GM23338 (cell line): ENCODE measurements around the gene SLC35B1. TPM values are rescaled to one million over a fixed set of nuclear protein-coding genes. Genes with fewer than 3 reads are reported as not detected.

Experiments used
- ATAC-seq: fragments of 200-7000 bp; cut with Tn5 transposase; 3 replicates; pipeline ENCODE4 v1.9.1; 2020
- DNase-seq: peaks from one replicate; pipeline ENCODE4 v3.0.0-alpha.2; 2015; ENCODE audit warnings: low spot score
- H2AFZ ChIP-seq: fragments of 200-600 bp; sonication (generic); 2 replicates; pipeline ENCODE4 v1.8.0; 2016; ENCODE audit warnings: antibody characterized with exemption, mild to moderate bottlenecking, moderate library complexity
- H3F3A ChIP-seq: fragments of 200-600 bp; sonication (generic); replicated peaks from 2 replicates; pipeline ENCODE4 v1.8.0; 2017; ENCODE audit warnings: antibody characterized with exemption, mixed run types, low read depth
- H3K27ac ChIP-seq: fragments of 200-600 bp; sonication (generic); 2 replicates; pipeline ENCODE4 v1.6.1; 2016; ENCODE audit warnings: low read depth
- H3K27me3 ChIP-seq: fragments of 200-600 bp; sonication (generic); 2 replicates; pipeline ENCODE4 v1.8.0; 2016; ENCODE audit warnings: mild to moderate bottlenecking, mixed run types, moderate library complexity; ENCODE audit not compliant: insufficient read depth
- H3K36me3 ChIP-seq: fragments of 200-600 bp; sonication (generic); 2 replicates; pipeline ENCODE4 v1.8.0; 2016; ENCODE audit warnings: mild to moderate bottlenecking; ENCODE audit not compliant: insufficient read depth
- H3K4me1 ChIP-seq: fragments of 200-600 bp; sonication (generic); 2 replicates; pipeline ENCODE4 v1.8.0; 2016; ENCODE audit warnings: mild to moderate bottlenecking, moderate library complexity; ENCODE audit not compliant: insufficient read depth
- H3K4me2 ChIP-seq: fragments of 200-600 bp; sonication (generic); 2 replicates; pipeline ENCODE4 v1.7.1; 2017; ENCODE audit warnings: mixed run types
- H3K4me3 ChIP-seq: fragments of 200-600 bp; sonication (generic); 2 replicates; pipeline ENCODE4 v1.6.1; 2016; ENCODE audit warnings: mixed run types
- H3K79me2 ChIP-seq: fragments of 200-600 bp; sonication (generic); replicated peaks from 2 replicates; pipeline ENCODE4 v1.8.0; 2017; ENCODE audit warnings: mild to moderate bottlenecking; ENCODE audit not compliant: insufficient read depth
- H3K9me2 ChIP-seq: fragments of 200-600 bp; sonication (generic); 2 replicates; pipeline ENCODE4 v1.8.0; 2017; ENCODE audit not compliant: insufficient read depth
- H4K20me1 ChIP-seq: fragments of 200-600 bp; sonication (generic); replicated peaks from 2 replicates; pipeline ENCODE4 v1.8.0; 2017; ENCODE audit warnings: mild to moderate bottlenecking; ENCODE audit not compliant: insufficient read depth
- H3K27ac Mint-ChIP-seq: 2 replicates; pipeline ENCODE4 v1.8.0; 2020; ENCODE audit warnings: inconsistent platforms, mild to moderate bottlenecking, moderate library complexity, mixed read lengths
- H3K27me3 Mint-ChIP-seq: 3 replicates; pipeline ENCODE4 v1.8.0; 2022; ENCODE audit warnings: low read depth, mild to moderate bottlenecking, moderate library complexity, mixed read lengths, inconsistent platforms; ENCODE audit not compliant: insufficient read depth, poor library complexity
- H3K36me3 Mint-ChIP-seq: 3 replicates; pipeline ENCODE4 v1.8.0; 2021; ENCODE audit warnings: low read depth, mild to moderate bottlenecking, inconsistent platforms, moderate library complexity, mixed read lengths
- H3K4me1 Mint-ChIP-seq: 3 replicates; pipeline ENCODE4 v1.8.0; 2020; ENCODE audit warnings: mild to moderate bottlenecking, inconsistent platforms, mixed read lengths
- H3K4me3 Mint-ChIP-seq: 3 replicates; pipeline ENCODE4 v1.8.0; 2021; ENCODE audit warnings: moderate library complexity, mild to moderate bottlenecking, inconsistent platforms, mixed read lengths
- H3K9me3 Mint-ChIP-seq: 3 replicates; pipeline ENCODE4 v1.8.0; 2020; ENCODE audit warnings: moderate library complexity, mild to moderate bottlenecking, inconsistent platforms, mixed read lengths
- CTCF ChIP-seq, 2 experiments: fragments of 200-600 bp in 1 of 2; sonication (generic) in 1 of 2; conservative IDR thresholded peaks; 2 replicates each; pipeline versions ENCODE4 v1.5.1 to v1.6.1; 2016 to 2017; ENCODE audit warnings: antibody characterized with exemption in 2 of 2, low read depth in 2 of 2, mild to moderate bottlenecking in 2 of 2, moderate library complexity in 1 of 2
- EZH2 ChIP-seq: fragments of 200-600 bp; sonication (generic); IDR thresholded peaks from one replicate; pipeline ENCODE4 v1.8.0; 2017; ENCODE audit warnings: antibody characterized with exemption, mild to moderate bottlenecking, low read depth; ENCODE audit not compliant: unreplicated experiment
- NANOG ChIP-seq: IDR thresholded peaks from 2 replicates; pipeline ENCODE4 v1.6.1; 2016; ENCODE audit warnings: antibody characterized with exemption, borderline replicate concordance
- POLR2AphosphoS5 ChIP-seq: IDR thresholded peaks from 2 replicates; pipeline ENCODE4 v1.6.1; 2016; ENCODE audit warnings: antibody characterized with exemption, low read depth
- ZNF114 ChIP-seq: fragments of 250-450 bp; sonication (Bioruptor Pico); IDR thresholded peaks from 2 replicates; pipeline ENCODE4 v1.5.0; 2020; ENCODE audit warnings: mild to moderate bottlenecking, moderate library complexity
- ZNF331 ChIP-seq: fragments of 250-450 bp; sonication (Bioruptor Pico); IDR thresholded peaks from 2 replicates; pipeline ENCODE4 v1.5.0; 2020; ENCODE audit warnings: low read depth, mild to moderate bottlenecking, moderate library complexity
- polyA plus RNA-seq: library from polyadenylated mRNA; unstranded; fragments of >200 nt; fragmentation: Nextera tagmentation; extraction: Ambion mirVana; gene quantifications from 2 replicates; pipeline ENCODE4 v1.2.1, GENCODE V29; 2016
- total RNA-seq: library from RNA; depleted of rRNA; stranded (reverse); fragments of >200 nt; shearing (Covaris generic); gene quantifications from 2 replicates; pipeline ENCODE4 v1.2.3, GENCODE V29; 2014
- TF ChIP-seq, protein P1 (sequence below): fragments of 250-450 bp; sonication (Bioruptor Pico); IDR thresholded peaks from 2 replicates; pipeline ENCODE4 v1.5.0; 2020; ENCODE audit warnings: mild to moderate bottlenecking, moderate library complexity

Gene SLC35B1
- total and polyA plus RNA-seq, 2 experiments from 2014 or later, result 56.7 to 58.9 TPM

- DNase-seq (no peak), ATAC-seq (no peak)
These were observed 23.1 kb upstream of the SLC35B1 start for GRCh38 chr17:49730785-49731434.

GRCh38 chr17:49730078-49730784 lies 22.5 kb upstream of the SLC35B1 start:
- DNase-seq, result no peak
- TF ChIP-seq ZNF331 (CRISPR knock-in tag) (no peak), CTCF (conservative IDR thresholded peaks at IDR 0.05; ENCODE audit: low read depth in 2 of 2) (no peak), POLR2AphosphoS5 (no peak), NANOG (no peak), EZH2 (no peak)
- TF ChIP-seq, protein P1, sequence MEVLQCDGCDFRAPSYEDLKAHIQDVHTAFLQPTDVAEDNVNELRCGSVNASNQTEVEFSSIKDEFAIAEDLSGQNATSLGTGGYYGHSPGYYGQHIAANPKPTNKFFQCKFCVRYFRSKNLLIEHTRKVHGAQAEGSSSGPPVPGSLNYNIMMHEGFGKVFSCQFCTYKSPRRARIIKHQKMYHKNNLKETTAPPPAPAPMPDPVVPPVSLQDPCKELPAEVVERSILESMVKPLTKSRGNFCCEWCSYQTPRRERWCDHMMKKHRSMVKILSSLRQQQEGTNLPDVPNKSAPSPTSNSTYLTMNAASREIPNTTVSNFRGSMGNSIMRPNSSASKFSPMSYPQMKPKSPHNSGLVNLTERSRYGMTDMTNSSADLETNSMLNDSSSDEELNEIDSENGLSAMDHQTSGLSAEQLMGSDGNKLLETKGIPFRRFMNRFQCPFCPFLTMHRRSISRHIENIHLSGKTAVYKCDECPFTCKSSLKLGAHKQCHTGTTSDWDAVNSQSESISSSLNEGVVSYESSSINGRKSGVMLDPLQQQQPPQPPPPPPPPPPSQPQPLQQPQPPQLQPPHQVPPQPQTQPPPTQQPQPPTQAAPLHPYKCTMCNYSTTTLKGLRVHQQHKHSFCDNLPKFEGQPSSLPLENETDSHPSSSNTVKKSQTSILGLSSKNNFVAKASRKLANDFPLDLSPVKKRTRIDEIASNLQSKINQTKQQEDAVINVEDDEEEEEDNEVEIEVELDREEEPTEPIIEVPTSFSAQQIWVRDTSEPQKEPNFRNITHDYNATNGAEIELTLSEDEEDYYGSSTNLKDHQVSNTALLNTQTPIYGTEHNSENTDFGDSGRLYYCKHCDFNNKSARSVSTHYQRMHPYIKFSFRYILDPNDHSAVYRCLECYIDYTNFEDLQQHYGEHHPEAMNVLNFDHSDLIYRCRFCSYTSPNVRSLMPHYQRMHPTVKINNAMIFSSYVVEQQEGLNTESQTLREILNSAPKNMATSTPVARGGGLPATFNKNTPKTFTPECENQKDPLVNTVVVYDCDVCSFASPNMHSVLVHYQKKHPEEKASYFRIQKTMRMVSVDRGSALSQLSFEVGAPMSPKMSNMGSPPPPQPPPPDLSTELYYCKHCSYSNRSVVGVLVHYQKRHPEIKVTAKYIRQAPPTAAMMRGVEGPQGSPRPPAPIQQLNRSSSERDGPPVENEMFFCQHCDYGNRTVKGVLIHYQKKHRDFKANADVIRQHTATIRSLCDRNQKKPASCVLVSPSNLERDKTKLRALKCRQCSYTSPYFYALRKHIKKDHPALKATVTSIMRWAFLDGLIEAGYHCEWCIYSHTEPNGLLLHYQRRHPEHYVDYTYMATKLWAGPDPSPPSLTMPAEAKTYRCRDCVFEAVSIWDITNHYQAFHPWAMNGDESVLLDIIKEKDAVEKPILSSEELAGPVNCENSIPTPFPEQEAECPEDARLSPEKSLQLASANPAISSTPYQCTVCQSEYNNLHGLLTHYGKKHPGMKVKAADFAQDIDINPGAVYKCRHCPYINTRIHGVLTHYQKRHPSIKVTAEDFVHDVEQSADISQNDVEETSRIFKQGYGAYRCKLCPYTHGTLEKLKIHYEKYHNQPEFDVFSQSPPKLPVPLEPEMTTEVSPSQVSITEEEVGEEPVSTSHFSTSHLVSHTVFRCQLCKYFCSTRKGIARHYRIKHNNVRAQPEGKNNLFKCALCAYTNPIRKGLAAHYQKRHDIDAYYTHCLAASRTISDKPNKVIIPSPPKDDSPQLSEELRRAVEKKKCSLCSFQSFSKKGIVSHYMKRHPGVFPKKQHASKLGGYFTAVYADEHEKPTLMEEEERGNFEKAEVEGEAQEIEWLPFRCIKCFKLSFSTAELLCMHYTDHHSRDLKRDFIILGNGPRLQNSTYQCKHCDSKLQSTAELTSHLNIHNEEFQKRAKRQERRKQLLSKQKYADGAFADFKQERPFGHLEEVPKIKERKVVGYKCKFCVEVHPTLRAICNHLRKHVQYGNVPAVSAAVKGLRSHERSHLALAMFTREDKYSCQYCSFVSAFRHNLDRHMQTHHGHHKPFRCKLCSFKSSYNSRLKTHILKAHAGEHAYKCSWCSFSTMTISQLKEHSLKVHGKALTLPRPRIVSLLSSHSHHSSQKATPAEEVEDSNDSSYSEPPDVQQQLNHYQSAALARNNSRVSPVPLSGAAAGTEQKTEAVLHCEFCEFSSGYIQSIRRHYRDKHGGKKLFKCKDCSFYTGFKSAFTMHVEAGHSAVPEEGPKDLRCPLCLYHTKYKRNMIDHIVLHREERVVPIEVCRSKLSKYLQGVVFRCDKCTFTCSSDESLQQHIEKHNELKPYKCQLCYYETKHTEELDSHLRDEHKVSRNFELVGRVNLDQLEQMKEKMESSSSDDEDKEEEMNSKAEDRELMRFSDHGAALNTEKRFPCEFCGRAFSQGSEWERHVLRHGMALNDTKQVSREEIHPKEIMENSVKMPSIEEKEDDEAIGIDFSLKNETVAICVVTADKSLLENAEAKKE (CRISPR knock-in tag), result no peak

More at GRCh38 chr17:49730785-49731434, 23.1 kb upstream of the SLC35B1 start:
- H3K4me3 Mint-ChIP-seq, result no peak overlapping the region
- peaks cover 19% of the 10 kb centered on the region for H3K36me3 Mint-ChIP-seq
- Histone ChIP-seq H3K36me3 (no peaks in the 10 kb centered on the region), H3K27ac (no peak overlapping the region), H3K9me2 (no peaks in the 10 kb centered on the region; the same call in 1 of the 2 replicates), H3K4me3 (no peak overlapping the region), H2AFZ (no peak overlapping the region), H3F3A (no peaks in the 10 kb centered on the region), H3K4me1 (no peaks in the 10 kb centered on the region), H3K79me2 (peaks cover 42% of the 10 kb centered on the region), H4K20me1 (peaks cover 34% of the 10 kb centered on the region), H3K4me2 (no peak overlapping the region), H3K27me3 (no peaks in the 10 kb centered on the region)
- no peak overlapping the region for H3K27ac Mint-ChIP-seq
- H3K27me3 Mint-ChIP-seq, result no peaks in the 10 kb centered on the region
- no peaks in the 10 kb centered on the region for H3K4me1 Mint-ChIP-seq
- H3K9me3 Mint-ChIP-seq, result no peaks in the 10 kb centered on the region
- no peak for TF ChIP-seq ZNF114 (CRISPR knock-in tag)
- no peak for TF ChIP-seq CTCF (conservative IDR thresholded peaks at IDR 0.05; ENCODE audit: low read depth in 2 of 2)

More at GRCh38 chr17:49730078-49730784, 22.5 kb upstream of the SLC35B1 start:
- peaks cover 35% of the 10 kb centered on the region for H4K20me1 ChIP-seq
- no peaks in the 10 kb centered on the region; the same call in 2 of the 3 replicates for H3K9me3 Mint-ChIP-seq
- no peaks in the 10 kb centered on the region for H3K4me1 Mint-ChIP-seq
- no peaks in the 10 kb centered on the region for H3K4me1 ChIP-seq
- no peak overlapping the region for H3K27ac Mint-ChIP-seq
- H3K4me2 ChIP-seq, result no peak overlapping the region
- H3K4me3 ChIP-seq, result no peak overlapping the region
- no peaks in the 10 kb centered on the region for H3K27me3 ChIP-seq
- no peak overlapping the region for H3K4me3 Mint-ChIP-seq
- no peak for ATAC-seq
- no peak overlapping the region for H2AFZ ChIP-seq
- H3K27ac ChIP-seq, result no peak overlapping the region
- H3K9me2 ChIP-seq, result no peaks in the 10 kb centered on the region; the same call in 1 of the 2 replicates
- H3K79me2 ChIP-seq, result peaks cover 40% of the 10 kb centered on the region
- H3K36me3 Mint-ChIP-seq, result peaks cover 26% of the 10 kb centered on the region
- no peaks in the 10 kb centered on the region for H3K36me3 ChIP-seq
- H3F3A ChIP-seq, result no peaks in the 10 kb centered on the region
- H3K27me3 Mint-ChIP-seq, result no peaks in the 10 kb centered on the region
